Measurements from ENCODE around the gene MCRS1.

DNA sequence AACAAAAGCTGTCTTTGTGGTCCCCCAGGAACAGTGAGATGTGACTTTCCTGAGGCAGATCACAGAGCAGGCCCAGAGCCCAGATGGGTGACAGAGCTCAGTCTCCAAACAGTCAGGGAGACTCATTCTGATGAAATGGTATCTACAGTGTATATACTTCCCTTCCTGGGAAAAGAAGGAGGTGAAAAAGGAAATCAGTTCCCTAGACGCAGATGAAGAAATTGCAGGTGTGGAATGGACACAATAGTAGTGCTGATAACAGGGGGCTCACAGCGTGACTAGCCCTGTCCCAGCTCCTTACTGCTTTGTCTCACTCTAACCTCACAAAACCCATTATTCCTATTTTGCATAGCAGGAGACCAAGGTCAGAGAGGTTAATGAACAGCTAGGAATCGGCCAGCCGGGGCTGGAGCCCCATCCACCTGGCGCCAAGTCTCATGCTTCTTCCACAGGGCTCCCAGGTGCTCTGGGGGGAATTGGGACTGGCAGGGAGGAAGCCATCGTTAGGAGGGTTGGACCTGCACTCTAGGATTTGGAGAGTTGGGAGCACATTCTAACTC, 17.2 kb downstream of the MCRS1 start:
- TF ChIP-seq, protein P1, sequence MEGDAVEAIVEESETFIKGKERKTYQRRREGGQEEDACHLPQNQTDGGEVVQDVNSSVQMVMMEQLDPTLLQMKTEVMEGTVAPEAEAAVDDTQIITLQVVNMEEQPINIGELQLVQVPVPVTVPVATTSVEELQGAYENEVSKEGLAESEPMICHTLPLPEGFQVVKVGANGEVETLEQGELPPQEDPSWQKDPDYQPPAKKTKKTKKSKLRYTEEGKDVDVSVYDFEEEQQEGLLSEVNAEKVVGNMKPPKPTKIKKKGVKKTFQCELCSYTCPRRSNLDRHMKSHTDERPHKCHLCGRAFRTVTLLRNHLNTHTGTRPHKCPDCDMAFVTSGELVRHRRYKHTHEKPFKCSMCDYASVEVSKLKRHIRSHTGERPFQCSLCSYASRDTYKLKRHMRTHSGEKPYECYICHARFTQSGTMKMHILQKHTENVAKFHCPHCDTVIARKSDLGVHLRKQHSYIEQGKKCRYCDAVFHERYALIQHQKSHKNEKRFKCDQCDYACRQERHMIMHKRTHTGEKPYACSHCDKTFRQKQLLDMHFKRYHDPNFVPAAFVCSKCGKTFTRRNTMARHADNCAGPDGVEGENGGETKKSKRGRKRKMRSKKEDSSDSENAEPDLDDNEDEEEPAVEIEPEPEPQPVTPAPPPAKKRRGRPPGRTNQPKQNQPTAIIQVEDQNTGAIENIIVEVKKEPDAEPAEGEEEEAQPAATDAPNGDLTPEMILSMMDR (IDR thresholded peaks at IDR 0.05 in 4 of 5, conservative IDR thresholded peaks at IDR 0.05 in 1 of 5) = no peak
- TF ChIP-seq POLR2A (IDR thresholded peaks at IDR 0.05) = no peak
